ENCODE data around the gene FAM120A. TPM values are rescaled to one million over a fixed set of nuclear protein-coding genes. Genes with fewer than 3 reads are reported as not detected.

Gene FAM120A
- total RNA-seq, 1 experiment from 2014 or later, result 98.2 TPM

GRCh38 chr9:93567271-93567959 lies 115.9 kb downstream of the FAM120A start:
- H3K27me3 Mint-ChIP-seq (ENCODE audit: unreplicated experiment), result no peaks in the 10 kb centered on the region
- peaks cover 8% of the 10 kb centered on the region for H3K4me1 Mint-ChIP-seq (ENCODE audit: low read depth, unreplicated experiment)
- H3K36me3 Mint-ChIP-seq (ENCODE audit: insufficient read depth, unreplicated experiment), result peaks cover 25% of the 10 kb centered on the region
- peak overlapping the region; percentile 67 for H3K4me3 Mint-ChIP-seq (ENCODE audit: low read depth, unreplicated experiment)
- intact Hi-C loops (cut with micrococcal nuclease; ENCODE audit: unreplicated experiment), result no loop called here
- no TSS peak for BruUV-seq (replicated peaks)
- CTCF ChIA-PET, result interaction anchor here (0.6 to 0.9 kb wide), 2 partner anchors 91 to 1698 kb away, joined by 3 read pairs; no protein-coding TSS in a partner anchor
- DNase-seq, result no peak
- no peak overlapping the region for H3K27ac Mint-ChIP-seq (ENCODE audit: unreplicated experiment)
- no peak for TF ChIP-seq CTCF (IDR thresholded peaks at IDR 0.05; ENCODE audit: unreplicated experiment)
- H3K9me3 Mint-ChIP-seq (ENCODE audit: low read depth, unreplicated experiment), result no peaks in the 10 kb centered on the region

GRCh38 chr9:93568169-93568568 lies 116.7 kb downstream of the FAM120A start:
- CTCF ChIA-PET, result no interaction called here
- Mint-ChIP-seq H3K9me3 (ENCODE audit: low read depth, unreplicated experiment) (no peaks in the 10 kb centered on the region), H3K27me3 (ENCODE audit: unreplicated experiment) (no peaks in the 10 kb centered on the region), H3K4me1 (ENCODE audit: low read depth, unreplicated experiment) (peaks cover 8% of the 10 kb centered on the region), H3K36me3 (ENCODE audit: insufficient read depth, unreplicated experiment) (peaks cover 21% of the 10 kb centered on the region), H3K4me3 (ENCODE audit: low read depth, unreplicated experiment) (no peak overlapping the region), H3K27ac (ENCODE audit: unreplicated experiment) (no peak overlapping the region)
- no peak for DNase-seq
- no peak for TF ChIP-seq CTCF (IDR thresholded peaks at IDR 0.05; ENCODE audit: unreplicated experiment)
- BruUV-seq (replicated peaks), result no TSS peak
- intact Hi-C loops (cut with micrococcal nuclease; ENCODE audit: unreplicated experiment), result no loop called here

GRCh38 chr9:93569621-93570174 lies 118.2 kb downstream of the FAM120A start:
- Mint-ChIP-seq H3K4me1 (ENCODE audit: low read depth, unreplicated experiment) (peaks cover 8% of the 10 kb centered on the region), H3K27me3 (ENCODE audit: unreplicated experiment) (no peaks in the 10 kb centered on the region), H3K36me3 (ENCODE audit: insufficient read depth, unreplicated experiment) (peaks cover 21% of the 10 kb centered on the region), H3K9me3 (ENCODE audit: low read depth, unreplicated experiment) (no peaks in the 10 kb centered on the region), H3K4me3 (ENCODE audit: low read depth, unreplicated experiment) (no peak overlapping the region), H3K27ac (ENCODE audit: unreplicated experiment) (no peak overlapping the region)
- BruUV-seq (replicated peaks), result no TSS peak
- intact Hi-C loops (cut with micrococcal nuclease; ENCODE audit: unreplicated experiment), result no loop called here
- TF ChIP-seq CTCF (IDR thresholded peaks at IDR 0.05; ENCODE audit: unreplicated experiment), result no peak
- CTCF ChIA-PET, result no interaction called here
- DNase-seq, result no peak

GRCh38 chr9:93572221-93572620 lies 120.7 kb downstream of the FAM120A start:
- Mint-ChIP-seq H3K27me3 (ENCODE audit: unreplicated experiment) (no peaks in the 10 kb centered on the region), H3K4me3 (ENCODE audit: low read depth, unreplicated experiment) (no peak overlapping the region), H3K27ac (ENCODE audit: unreplicated experiment) (no peak overlapping the region), H3K4me1 (ENCODE audit: low read depth, unreplicated experiment) (peaks cover 6% of the 10 kb centered on the region), H3K36me3 (ENCODE audit: insufficient read depth, unreplicated experiment) (peaks cover 17% of the 10 kb centered on the region), H3K9me3 (ENCODE audit: low read depth, unreplicated experiment) (no peaks in the 10 kb centered on the region)
- no peak for TF ChIP-seq CTCF (IDR thresholded peaks at IDR 0.05; ENCODE audit: unreplicated experiment)
- TSS peak; percentile 18 for BruUV-seq (replicated peaks)
- CTCF ChIA-PET, result no interaction called here
- intact Hi-C loops (cut with micrococcal nuclease; ENCODE audit: unreplicated experiment), result no loop called here
- no peak for DNase-seq
